Liver (tissue), 9 donors: ENCODE measurements around the gene GALNT9. TPM values are rescaled to one million over a fixed set of nuclear protein-coding genes. Genes with fewer than 3 reads are reported as not detected.

Experiments
- DNase-seq: peaks from one replicate; pipeline ENCODE4 v3.0.0-alpha.2; 2017; ENCODE audit warnings: low spot score
- H3K27ac ChIP-seq, 2 donors: one replicate each; pipeline ENCODE4 v1.7.0; 2013; ENCODE audit warnings: inconsistent platforms in 2 of 2, low read length in 2 of 2, control low read depth in 1 of 2, low read depth in 1 of 2, mild to moderate bottlenecking in 1 of 2
- H3K27me3 ChIP-seq, 4 donors: one replicate each; pipeline versions ENCODE4 v1.6.1 to v1.7.0; 2013; ENCODE audit warnings: low read length in 3 of 4, inconsistent platforms in 1 of 4, mild to moderate bottlenecking in 1 of 4, moderate library complexity in 1 of 4; ENCODE audit not compliant: control insufficient read depth in 4 of 4, insufficient read depth in 4 of 4
- H3K36me3 ChIP-seq, 4 donors: one replicate each; pipeline versions ENCODE4 v1.6.1 to v1.7.0; 2013; ENCODE audit warnings: low read length in 3 of 4, mild to moderate bottlenecking in 3 of 4, low read depth in 1 of 4, moderate library complexity in 1 of 4; ENCODE audit not compliant: control insufficient read depth in 4 of 4, insufficient read depth in 3 of 4
- H3K4me1 ChIP-seq, 4 donors: one replicate each; pipeline versions ENCODE4 v1.6.1 to v1.7.0; 2013; ENCODE audit warnings: low read length in 3 of 4, mild to moderate bottlenecking in 3 of 4, moderate library complexity in 1 of 4; ENCODE audit not compliant: control insufficient read depth in 4 of 4, insufficient read depth in 4 of 4
- H3K4me3 ChIP-seq, 3 donors: one replicate each; pipeline versions ENCODE4 v1.6.1 to v1.7.0; 2013; ENCODE audit warnings: low read length in 3 of 3, control low read depth in 1 of 3, low read depth in 1 of 3, mild to moderate bottlenecking in 1 of 3
- H3K9ac ChIP-seq, 2 donors: one replicate each; pipeline ENCODE4 v1.7.0; 2013; ENCODE audit warnings: low read length in 2 of 2, mild to moderate bottlenecking in 2 of 2, moderate library complexity in 2 of 2, control low read depth in 1 of 2, low read depth in 1 of 2
- H3K9me3 ChIP-seq, 4 donors: one replicate each; pipeline versions ENCODE4 v1.6.1 to v1.7.0; 2013; ENCODE audit warnings: low read length in 3 of 4; ENCODE audit not compliant: control insufficient read depth in 4 of 4
- EGR1 ChIP-seq, 2 donors: IDR thresholded peaks; 2 replicates each; pipeline ENCODE4 v1.6.1; 2016 to 2018; ENCODE audit warnings: antibody characterized with exemption in 2 of 2, low read depth in 2 of 2
- FOXA1 ChIP-seq: IDR thresholded peaks from 2 replicates; pipeline ENCODE4 v1.6.1; 2016; ENCODE audit warnings: antibody characterized with exemption
- FOXA2 ChIP-seq: IDR thresholded peaks from 2 replicates; pipeline ENCODE4 v1.6.1; 2016; ENCODE audit warnings: antibody characterized with exemption
- GABPA ChIP-seq, 2 donors: IDR thresholded peaks in 1 of 2; conservative IDR thresholded peaks in 1 of 2; 2 replicates each; pipeline ENCODE4 v1.6.1; 2016; ENCODE audit warnings: antibody characterized with exemption in 2 of 2, mild to moderate bottlenecking in 1 of 2, moderate library complexity in 1 of 2
- HNF4A ChIP-seq, 2 donors: conservative IDR thresholded peaks; 2 replicates each; pipeline ENCODE4 v1.6.1; 2016; ENCODE audit warnings: antibody characterized with exemption in 2 of 2, mild to moderate bottlenecking in 2 of 2
- HNF4G ChIP-seq: IDR thresholded peaks from 2 replicates; pipeline ENCODE4 v1.6.1; 2016; ENCODE audit warnings: antibody characterized with exemption
- JUND ChIP-seq, 2 donors: IDR thresholded peaks; 2 replicates each; pipeline ENCODE4 v1.6.1; 2016; ENCODE audit warnings: antibody characterized with exemption in 2 of 2
- NR2F2 ChIP-seq: IDR thresholded peaks from 2 replicates; pipeline ENCODE4 v1.6.1; 2016; ENCODE audit warnings: antibody characterized with exemption
- RAD21 ChIP-seq, 2 donors: IDR thresholded peaks; 2 replicates each; pipeline ENCODE4 v1.6.1; 2016; ENCODE audit warnings: antibody characterized with exemption in 2 of 2, mild to moderate bottlenecking in 2 of 2
- RXRA ChIP-seq, 2 donors: IDR thresholded peaks; 2 replicates each; pipeline ENCODE4 v1.6.1; 2017 to 2018; ENCODE audit warnings: antibody characterized with exemption in 2 of 2, mild to moderate bottlenecking in 1 of 2
- SP1 ChIP-seq: IDR thresholded peaks from 2 replicates; pipeline ENCODE4 v1.6.1; 2018; ENCODE audit warnings: antibody characterized with exemption, mild to moderate bottlenecking
- TAF1 ChIP-seq: conservative IDR thresholded peaks from 2 replicates; pipeline ENCODE4 v1.6.1; 2016; ENCODE audit warnings: antibody characterized with exemption, mild to moderate bottlenecking
- YY1 ChIP-seq: IDR thresholded peaks from 2 replicates; pipeline ENCODE4 v1.6.1; 2016; ENCODE audit warnings: antibody characterized with exemption, mild to moderate bottlenecking
- WGBS: extraction: QIAGEN DNeasy Blood & Tissue Kit; methylation state at CpG from one replicate; pipeline ENCODE4 v1.1.7; 2013; 5-methylcytosine and 5-hydroxymethylcytosine counted together
- polyA plus RNA-seq, 2 donors: library from polyadenylated mRNA; stranded (reverse) in 1 of 2; unstranded in 1 of 2; fragments of 200-250 nt in 1 of 2; fragments of >200 nt in 1 of 2; fragmentation: Nextera tagmentation in 1 of 2; extraction: Ambion mirVana in 1 of 2; gene quantifications; one replicate each; pipeline versions ENCODE4 v1.2.1 to v1.2.3, GENCODE V29; 2013 to 2015
- total RNA-seq, 2 donors: library from RNA; depleted of rRNA; stranded (reverse); fragments of >200 nt; gene quantifications; one replicate each; pipeline ENCODE4 v1.2.3, GENCODE V29; 2014
- TF ChIP-seq, protein P1 (sequence below): fragments of 150-350 bp; IDR thresholded peaks from 2 replicates; pipeline ENCODE4 v1.5.1; 2017; ENCODE audit warnings: improper control_type of control experiment, low read depth, low read length; ENCODE audit not compliant: missing input control
- TF ChIP-seq, protein P2 (sequence below): IDR thresholded peaks from 2 replicates; pipeline ENCODE4 v1.6.1; 2016; ENCODE audit warnings: antibody characterized with exemption
- TF ChIP-seq, protein P3 (sequence below): IDR thresholded peaks from 2 replicates; pipeline ENCODE4 v1.6.1; 2016; ENCODE audit warnings: antibody characterized with exemption
- donor health status: healthy.
- donor health status: healthy.
- donor health status: healthy.
- donor health status: healthy.
- donor health status: healthy.

The GALNT9 gene
- total and polyA plus RNA-seq, 4 donors = 0.05 to 0.25 (median 0.09) TPM; not detected in 1

- no peak overlapping the region for H3K27ac ChIP-seq
- H3K9me3 ChIP-seq = no peaks in the 10 kb centered on the region
- H3K27me3 ChIP-seq = no peaks in the 10 kb centered on the region
- H3K36me3 ChIP-seq = no peaks in the 10 kb centered on the region
- H3K9ac ChIP-seq = no peak overlapping the region
- WGBS = 85% methylated on average over 36 of the region's 36 CpGs
- no peaks in the 10 kb centered on the region for H3K4me1 ChIP-seq
- TF ChIP-seq FOXA1 (no peak), RAD21 (IDR thresholded peaks at IDR 0.05) (no peak), NR2F2 (no peak), HNF4A (conservative IDR thresholded peaks at IDR 0.05) (no peak), GABPA (IDR thresholded peaks at IDR 0.05 in 1 of 2, conservative IDR thresholded peaks at IDR 0.05 in 1 of 2) (no peak), EGR1 (IDR thresholded peaks at IDR 0.05; ENCODE audit: low read depth in 2 of 2) (no peak), JUND (IDR thresholded peaks at IDR 0.05) (no peak), YY1 (no peak), TAF1 (no peak), FOXA2 (no peak), SP1 (no peak), RXRA (IDR thresholded peaks at IDR 0.05) (no peak), HNF4G (no peak)
- TF ChIP-seq, protein P1, sequence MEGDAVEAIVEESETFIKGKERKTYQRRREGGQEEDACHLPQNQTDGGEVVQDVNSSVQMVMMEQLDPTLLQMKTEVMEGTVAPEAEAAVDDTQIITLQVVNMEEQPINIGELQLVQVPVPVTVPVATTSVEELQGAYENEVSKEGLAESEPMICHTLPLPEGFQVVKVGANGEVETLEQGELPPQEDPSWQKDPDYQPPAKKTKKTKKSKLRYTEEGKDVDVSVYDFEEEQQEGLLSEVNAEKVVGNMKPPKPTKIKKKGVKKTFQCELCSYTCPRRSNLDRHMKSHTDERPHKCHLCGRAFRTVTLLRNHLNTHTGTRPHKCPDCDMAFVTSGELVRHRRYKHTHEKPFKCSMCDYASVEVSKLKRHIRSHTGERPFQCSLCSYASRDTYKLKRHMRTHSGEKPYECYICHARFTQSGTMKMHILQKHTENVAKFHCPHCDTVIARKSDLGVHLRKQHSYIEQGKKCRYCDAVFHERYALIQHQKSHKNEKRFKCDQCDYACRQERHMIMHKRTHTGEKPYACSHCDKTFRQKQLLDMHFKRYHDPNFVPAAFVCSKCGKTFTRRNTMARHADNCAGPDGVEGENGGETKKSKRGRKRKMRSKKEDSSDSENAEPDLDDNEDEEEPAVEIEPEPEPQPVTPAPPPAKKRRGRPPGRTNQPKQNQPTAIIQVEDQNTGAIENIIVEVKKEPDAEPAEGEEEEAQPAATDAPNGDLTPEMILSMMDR = no peak
- TF ChIP-seq, protein P2, sequence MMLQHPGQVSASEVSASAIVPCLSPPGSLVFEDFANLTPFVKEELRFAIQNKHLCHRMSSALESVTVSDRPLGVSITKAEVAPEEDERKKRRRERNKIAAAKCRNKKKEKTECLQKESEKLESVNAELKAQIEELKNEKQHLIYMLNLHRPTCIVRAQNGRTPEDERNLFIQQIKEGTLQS = no peak
- TF ChIP-seq, protein P3, sequence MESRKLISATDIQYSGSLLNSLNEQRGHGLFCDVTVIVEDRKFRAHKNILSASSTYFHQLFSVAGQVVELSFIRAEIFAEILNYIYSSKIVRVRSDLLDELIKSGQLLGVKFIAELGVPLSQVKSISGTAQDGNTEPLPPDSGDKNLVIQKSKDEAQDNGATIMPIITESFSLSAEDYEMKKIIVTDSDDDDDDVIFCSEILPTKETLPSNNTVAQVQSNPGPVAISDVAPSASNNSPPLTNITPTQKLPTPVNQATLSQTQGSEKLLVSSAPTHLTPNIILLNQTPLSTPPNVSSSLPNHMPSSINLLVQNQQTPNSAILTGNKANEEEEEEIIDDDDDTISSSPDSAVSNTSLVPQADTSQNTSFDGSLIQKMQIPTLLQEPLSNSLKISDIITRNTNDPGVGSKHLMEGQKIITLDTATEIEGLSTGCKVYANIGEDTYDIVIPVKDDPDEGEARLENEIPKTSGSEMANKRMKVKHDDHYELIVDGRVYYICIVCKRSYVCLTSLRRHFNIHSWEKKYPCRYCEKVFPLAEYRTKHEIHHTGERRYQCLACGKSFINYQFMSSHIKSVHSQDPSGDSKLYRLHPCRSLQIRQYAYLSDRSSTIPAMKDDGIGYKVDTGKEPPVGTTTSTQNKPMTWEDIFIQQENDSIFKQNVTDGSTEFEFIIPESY = no peak
- H3K4me3 ChIP-seq = no peak overlapping the region
- no peak for DNase-seq
Measured at GRCh38 chr12:132287391-132288238, 41.8 kb downstream of the GALNT9 start.

DNA sequence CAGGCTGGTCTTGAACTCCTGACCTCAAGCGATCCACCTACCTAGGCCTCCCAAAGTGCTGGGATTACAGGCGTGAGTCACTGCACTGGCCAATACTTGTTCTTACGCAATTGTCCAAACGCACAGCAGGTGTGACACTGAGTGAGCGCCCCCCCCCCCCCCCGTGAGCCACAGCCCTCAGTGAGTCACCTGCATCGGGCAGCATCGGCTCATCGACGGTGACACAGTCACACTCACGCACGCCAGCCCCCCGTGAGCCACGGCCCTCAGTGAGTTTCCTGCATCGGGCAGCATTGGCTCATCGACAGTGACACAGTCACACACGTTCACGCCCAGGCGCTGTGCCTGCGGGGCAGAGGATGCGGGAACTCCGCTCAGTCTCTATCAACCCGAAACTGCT is 42.5 kb downstream of the GALNT9 start:
- H3K27ac ChIP-seq = no peak overlapping the region
- H3K9ac ChIP-seq = no peak overlapping the region
- no peak overlapping the region for H3K4me3 ChIP-seq
- TF ChIP-seq FOXA2 = no peak
- H3K4me1 ChIP-seq = no peaks in the 10 kb centered on the region
- no peaks in the 10 kb centered on the region for H3K27me3 ChIP-seq
- no peaks in the 10 kb centered on the region for H3K9me3 ChIP-seq
- no peaks in the 10 kb centered on the region for H3K36me3 ChIP-seq
- DNase-seq = no peak
- WGBS = 79% methylated on average over 23 of the region's 23 CpGs
